IPS-18c (cell line): ENCODE measurements around the gene SUGP2.
"Not testable (repeated sequence)": the region's sequence is repeated elsewhere in the genome, so short reads cannot be mapped to it uniquely, and the experiment has no call there.

Source experiments
- H3K4me3 ChIP-seq: 2 replicates; pipeline ENCODE4 v1.7.0; 2013; ENCODE audit warnings: low read depth, mild to moderate bottlenecking, low read length, moderate library complexity; ENCODE audit not compliant: insufficient read depth
- H3K9me3 ChIP-seq: one replicate; pipeline ENCODE4 v1.6.1; 2013; ENCODE audit warnings: mild to moderate bottlenecking, low read length, moderate library complexity; ENCODE audit not compliant: control insufficient read depth, insufficient read depth

Gene SUGP2

DNA sequence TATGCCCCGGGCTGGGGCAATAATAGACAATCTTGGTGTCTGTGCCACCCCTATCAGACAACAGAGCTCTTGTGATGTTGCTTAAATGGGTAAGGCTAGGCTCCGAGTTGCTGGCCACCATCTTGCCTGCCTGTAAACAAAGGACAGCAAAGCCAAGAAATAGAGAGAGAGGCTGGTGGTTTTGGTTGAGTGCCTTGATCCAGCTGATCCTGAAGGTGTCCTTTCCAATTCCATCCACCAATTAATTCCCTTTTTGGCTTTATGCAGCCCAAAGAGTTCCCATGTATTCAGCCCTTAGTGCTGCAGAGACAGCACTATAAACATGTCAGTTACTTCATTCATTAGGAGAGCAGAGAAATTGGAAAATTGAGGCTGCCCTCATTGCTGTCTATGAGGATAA lies 50.6 kb downstream of the SUGP2 start:
- no peaks in the 10 kb centered on the region for H3K9me3 ChIP-seq

DNA sequence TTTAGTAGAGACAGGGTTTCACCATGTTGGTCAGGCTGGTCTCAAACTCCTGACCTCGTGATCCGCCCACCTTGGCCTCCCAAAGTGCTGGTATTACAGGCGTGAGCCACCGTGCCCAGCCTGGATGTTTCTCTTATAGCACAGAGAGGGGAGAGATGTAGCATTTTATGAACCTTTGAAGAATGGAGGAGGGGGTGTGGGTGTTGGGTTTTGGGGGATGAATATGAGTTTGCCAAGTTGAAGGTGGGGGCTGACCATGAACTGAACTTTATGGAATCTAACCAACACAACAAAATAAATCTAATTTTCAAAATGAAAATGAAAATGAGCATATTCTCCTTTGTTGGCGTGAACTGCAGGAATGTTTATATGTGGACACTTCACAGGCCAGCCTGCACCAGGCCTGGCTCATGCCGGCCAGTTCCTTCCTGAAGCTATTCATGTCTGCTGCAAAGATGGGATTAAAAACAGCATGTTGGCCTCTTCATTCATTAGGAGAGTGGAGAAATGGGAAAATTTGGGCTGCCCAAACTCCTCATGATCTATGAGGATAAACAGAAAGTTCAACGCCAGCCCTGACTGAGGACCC lies 52.8 kb downstream of the SUGP2 start:
- Histone ChIP-seq H3K9me3 (no peaks in the 10 kb centered on the region), H3K4me3 (no peak overlapping the region)

More for the DNA sequence above, 50.6 kb downstream of the SUGP2 start:
- no peak overlapping the region for H3K4me3 ChIP-seq

GRCh38 chr19:18978616-18979015 lies 54.7 kb downstream of the SUGP2 start:
- no peaks in the 10 kb centered on the region for H3K9me3 ChIP-seq
- H3K4me3 ChIP-seq = no peak overlapping the region

GRCh38 chr19:18975869-18976268 lies 57.4 kb downstream of the SUGP2 start:
- no peak overlapping the region for H3K4me3 ChIP-seq

DNA sequence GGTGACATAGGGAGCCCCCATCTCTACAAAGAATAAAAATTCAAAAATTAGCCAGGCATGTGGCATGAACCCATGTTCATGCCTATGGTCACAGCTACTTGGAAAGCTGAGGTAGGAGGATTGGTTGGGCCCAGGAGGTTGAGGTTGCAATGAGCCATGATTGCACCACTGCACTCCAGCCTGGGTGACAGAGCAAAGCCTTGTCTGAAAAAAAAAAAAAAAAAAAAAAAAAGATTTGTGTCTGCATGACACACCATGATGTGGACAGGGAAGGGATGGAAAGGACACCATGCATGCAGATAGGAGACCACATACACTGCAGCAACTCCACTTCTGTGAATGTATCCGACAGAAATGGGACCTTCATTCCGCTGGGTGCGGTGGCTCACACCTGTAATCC lies 58.3 kb downstream of the SUGP2 start:
- no peak overlapping the region for H3K4me3 ChIP-seq
- H3K9me3 ChIP-seq = no peaks in the 10 kb centered on the region

More at GRCh38 chr19:18975869-18976268, 57.4 kb downstream of the SUGP2 start:
- no peaks in the 10 kb centered on the region for H3K9me3 ChIP-seq

DNA sequence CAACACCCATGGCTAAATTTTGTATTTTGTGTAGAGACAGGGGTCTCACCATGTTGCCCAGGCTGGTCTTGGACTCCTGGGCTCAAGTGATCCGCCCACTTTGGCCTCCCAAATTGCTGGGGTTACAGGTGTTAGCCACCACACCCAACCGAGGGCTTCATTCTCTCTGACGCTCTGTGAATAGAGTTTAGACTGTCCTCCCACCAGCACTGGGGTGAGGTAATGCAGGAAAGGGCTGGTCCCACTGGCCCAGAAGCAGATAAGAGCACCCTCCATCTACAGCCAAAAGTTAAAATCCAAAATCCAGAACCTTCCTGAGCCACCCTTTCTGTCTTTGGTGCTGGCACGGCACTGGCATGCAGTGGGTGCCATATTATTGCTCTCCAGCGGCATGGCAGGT lies 60.5 kb downstream of the SUGP2 start:
- Histone ChIP-seq H3K9me3 (no peaks in the 10 kb centered on the region), H3K4me3 (no peak overlapping the region)

DNA sequence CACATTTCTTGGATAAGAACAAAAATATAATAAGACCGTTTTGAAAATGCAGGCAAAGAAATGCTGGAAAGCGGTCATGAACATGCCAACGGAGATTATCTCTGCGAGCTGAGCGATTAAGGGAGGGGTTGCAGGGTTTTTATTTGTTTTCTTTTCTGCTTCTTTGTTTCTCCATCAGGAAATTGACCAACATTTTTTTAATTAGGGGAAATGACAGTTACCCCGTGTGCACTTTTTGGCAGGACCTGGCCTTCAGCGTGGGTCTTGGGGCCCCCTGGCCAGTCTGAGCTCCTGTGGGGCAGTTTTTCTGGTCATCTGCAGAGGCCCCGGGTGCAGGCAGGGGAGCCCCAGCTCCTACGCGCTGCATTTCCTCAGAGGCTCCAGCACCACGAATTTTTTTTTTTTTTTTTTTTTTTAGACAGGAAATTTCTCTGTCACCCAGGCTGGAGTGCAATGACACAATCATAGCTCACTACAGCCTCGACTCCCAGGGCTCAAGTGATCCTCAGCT lies 61.0 kb downstream of the SUGP2 start:
- Histone ChIP-seq H3K4me3 (no peak overlapping the region), H3K9me3 (no peaks in the 10 kb centered on the region)

DNA sequence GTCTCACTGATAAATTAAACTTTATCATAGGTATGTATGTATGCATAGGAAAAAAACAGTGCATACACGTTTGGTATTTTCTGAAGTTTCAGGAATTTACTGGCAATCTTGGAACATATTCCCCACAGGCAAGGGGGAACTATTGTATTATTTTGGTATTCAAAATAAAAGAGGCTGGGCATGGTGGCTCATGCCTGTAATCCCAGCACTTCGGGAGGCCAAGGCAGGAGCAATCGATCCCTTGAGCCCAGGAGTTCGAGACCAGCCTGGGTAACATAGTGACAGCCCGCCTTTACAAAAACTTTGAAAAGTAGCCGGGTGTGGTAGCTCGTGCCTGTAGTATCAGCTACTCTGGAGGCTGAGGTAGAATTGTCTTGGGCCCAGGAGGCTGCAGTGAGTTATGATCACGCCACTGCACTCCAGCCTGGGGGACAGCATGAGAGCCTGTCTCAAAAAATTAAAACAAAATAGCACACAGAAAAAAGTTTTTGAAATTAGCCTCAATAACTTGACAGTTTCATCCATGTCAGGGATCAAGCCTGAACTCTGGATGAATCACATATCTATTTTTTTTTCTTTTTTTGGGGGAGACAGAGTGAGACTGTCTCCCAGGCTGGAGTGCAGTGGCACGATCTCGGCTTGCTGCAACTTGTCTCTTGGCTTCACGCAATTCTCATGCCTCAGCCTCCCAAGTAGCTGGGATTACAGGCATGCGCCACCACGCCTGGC lies 63.2 kb downstream of the SUGP2 start:
- H3K4me3 ChIP-seq = no peak overlapping the region
- H3K9me3 ChIP-seq = no peaks in the 10 kb centered on the region

DNA sequence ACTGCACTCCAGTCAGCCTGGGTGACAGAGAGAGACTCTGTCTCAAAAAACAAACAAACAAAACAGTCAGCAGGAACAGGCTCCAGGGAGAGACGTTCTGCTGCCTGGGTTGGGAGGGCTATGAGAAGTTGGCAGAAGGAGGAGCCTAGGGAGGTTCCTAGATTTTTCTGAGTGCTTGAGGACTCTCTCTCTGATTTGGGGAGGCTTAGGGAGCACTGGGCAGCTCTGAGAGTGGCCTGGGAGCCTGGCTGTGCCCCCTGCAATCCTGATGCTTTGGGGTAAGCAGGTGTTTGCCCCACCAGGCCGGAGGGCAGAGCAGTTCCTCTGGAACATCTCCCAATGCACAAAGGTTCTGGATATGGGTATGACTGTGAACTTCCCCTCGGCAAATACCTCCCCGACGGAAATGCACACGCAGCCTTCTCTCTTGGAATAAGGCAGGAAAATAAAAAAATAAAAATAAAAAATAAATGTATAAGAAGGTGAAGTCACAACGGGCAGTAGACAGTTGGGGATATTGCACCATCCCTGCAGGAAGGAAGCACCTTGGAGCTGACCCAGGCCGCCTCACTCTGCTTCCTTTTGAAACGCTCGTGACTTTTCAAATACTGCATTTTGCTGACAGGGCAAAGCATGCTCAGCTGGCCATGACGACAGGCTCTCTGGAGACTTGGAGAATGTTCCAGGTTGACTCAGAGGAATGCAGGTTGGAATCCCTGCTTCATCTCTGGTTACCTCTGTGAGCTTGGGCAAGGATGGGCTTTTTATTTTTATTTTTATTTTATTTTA lies 65.8 kb downstream of the SUGP2 start:
- H3K9me3 ChIP-seq = no peaks in the 10 kb centered on the region
- H3K4me3 ChIP-seq = no peak overlapping the region

- H3K9me3 ChIP-seq = no peaks in the 10 kb centered on the region
- no peak overlapping the region for H3K4me3 ChIP-seq
Measured at GRCh38 chr19:18966307-18966706, 67.0 kb downstream of the SUGP2 start.

DNA sequence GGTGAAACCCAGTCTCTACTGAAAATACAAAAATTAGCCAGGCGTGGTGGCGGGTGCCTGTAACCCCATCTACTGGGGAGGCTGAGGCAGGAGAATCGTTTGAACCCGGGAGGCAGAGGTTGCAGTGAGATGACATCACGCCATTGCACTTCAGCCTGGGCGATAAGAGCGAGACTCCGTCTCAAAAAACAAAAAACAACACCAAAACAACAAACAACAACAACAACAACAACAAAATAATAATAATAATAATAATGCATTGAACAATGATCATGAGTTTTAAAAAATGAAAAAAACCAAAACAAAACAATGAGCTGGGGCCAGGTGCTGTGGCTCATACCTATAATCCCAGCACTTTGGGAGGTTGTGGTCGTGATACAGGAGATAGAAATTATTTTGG lies 69.2 kb downstream of the SUGP2 start:
- H3K4me3 ChIP-seq = no peak overlapping the region
- peaks cover 2% of the 10 kb centered on the region for H3K9me3 ChIP-seq

- no peak overlapping the region; the same call in 1 of the 2 replicates for H3K4me3 ChIP-seq
- peaks cover 2% of the 10 kb centered on the region for H3K9me3 ChIP-seq
Measured at GRCh38 chr19:18961767-18962620, 71.3 kb downstream of the SUGP2 start.

DNA sequence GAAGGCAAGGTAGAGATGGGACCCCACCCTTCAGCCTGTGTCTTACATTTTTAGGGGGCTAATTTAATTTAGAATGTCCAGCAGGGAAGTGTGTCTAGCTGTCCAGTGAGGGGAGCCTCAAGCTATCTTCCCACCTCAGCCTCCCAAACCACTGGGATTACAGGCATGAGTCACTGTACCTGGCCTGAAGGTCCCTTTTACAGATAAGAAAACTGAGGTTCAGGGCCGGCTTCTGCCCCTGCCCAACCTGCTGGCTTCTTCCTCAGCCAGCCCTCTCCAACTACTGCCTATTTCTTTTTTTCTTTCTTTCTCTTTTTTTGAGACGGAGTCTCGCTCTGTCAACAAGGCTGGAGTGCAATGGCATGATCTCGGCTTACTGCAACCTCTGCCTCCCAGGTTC lies 72.9 kb downstream of the SUGP2 start:
- Histone ChIP-seq H3K4me3 (no peak overlapping the region), H3K9me3 (peaks cover 2% of the 10 kb centered on the region)

DNA sequence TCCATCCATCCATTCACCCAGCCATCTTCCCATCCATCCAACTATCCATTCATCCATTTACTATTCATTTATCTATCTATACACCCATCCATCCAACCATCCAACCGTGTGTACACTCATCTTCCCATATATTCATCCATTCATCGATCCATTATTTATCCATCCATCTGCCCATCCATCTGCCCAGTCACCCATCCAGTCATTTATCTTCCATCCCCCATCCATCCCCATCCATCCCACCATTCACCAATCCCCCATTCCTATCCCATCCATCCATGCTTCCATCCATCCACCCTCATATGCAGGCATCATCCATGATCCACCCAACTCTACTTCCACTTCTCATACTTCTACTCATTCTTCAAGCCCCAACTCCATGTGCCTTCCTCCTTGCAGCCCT lies 78.3 kb downstream of the SUGP2 start:
- Histone ChIP-seq H3K4me3 (no peak overlapping the region), H3K9me3 (peaks cover under 1% of the 10 kb centered on the region)

GRCh38 chr19:18954094-18954493 lies 79.2 kb downstream of the SUGP2 start:
- H3K9me3 ChIP-seq = no peaks in the 10 kb centered on the region

DNA sequence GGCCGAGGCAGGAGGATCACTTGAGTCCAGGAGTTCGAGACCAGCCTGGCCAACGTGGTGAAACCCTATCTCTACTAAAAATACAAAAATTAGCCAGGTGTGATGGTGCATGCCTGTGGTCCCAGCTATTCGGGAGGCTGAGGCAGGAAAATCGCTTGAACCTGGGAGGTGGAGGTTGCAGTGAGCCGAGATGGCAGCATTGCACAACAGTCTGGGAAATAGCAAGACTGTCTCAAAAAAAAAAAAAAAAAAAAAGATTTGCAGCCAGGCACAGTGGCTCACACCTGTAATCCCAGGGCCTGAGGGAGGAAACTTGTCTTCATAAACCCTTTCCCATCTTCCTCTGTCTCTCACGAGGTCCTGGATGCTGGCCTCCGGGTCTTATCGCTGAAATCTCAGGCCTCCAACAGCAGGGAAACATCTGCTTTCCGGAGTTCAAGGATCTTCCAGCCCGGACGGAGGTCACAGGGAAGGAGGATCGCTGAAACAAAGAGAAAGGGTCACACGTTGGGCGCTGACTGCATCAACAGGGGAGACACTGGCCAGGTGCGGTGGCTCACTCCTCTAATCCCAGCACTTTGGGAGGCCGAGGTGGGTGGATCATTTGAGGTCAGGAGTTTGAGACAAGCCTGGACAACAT lies 80.8 kb downstream of the SUGP2 start:
- not testable (repeated sequence) for H3K4me3 ChIP-seq, H3K9me3 ChIP-seq

More at GRCh38 chr19:18954094-18954493, 79.2 kb downstream of the SUGP2 start:
- H3K4me3 ChIP-seq = no peak overlapping the region
